ENCODE data around the gene MYADM.

DNA sequence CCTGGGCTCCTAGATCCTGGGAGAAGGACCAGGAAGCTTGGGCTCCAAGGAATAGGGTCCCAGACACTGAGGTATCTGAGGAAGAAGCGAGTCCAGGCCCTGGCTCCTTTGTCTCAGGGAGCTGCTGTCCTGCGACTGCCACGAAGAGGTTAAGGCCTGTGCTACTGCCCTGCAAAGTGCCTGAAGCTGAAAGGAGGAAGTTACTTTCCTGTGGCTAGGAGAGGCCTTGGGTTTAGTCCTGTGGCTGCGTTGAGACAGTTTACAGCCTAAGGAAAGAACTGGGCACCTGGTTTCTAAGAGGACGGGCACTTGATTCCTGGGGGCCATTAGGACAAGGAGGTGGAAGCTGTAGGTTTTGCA is 2.8 kb downstream of the MYADM start:
- TF ChIP-seq POLR2A (IDR thresholded peaks at IDR 0.05): no peak
- TF ChIP-seq, protein P1, sequence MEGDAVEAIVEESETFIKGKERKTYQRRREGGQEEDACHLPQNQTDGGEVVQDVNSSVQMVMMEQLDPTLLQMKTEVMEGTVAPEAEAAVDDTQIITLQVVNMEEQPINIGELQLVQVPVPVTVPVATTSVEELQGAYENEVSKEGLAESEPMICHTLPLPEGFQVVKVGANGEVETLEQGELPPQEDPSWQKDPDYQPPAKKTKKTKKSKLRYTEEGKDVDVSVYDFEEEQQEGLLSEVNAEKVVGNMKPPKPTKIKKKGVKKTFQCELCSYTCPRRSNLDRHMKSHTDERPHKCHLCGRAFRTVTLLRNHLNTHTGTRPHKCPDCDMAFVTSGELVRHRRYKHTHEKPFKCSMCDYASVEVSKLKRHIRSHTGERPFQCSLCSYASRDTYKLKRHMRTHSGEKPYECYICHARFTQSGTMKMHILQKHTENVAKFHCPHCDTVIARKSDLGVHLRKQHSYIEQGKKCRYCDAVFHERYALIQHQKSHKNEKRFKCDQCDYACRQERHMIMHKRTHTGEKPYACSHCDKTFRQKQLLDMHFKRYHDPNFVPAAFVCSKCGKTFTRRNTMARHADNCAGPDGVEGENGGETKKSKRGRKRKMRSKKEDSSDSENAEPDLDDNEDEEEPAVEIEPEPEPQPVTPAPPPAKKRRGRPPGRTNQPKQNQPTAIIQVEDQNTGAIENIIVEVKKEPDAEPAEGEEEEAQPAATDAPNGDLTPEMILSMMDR (IDR thresholded peaks at IDR 0.05): no peak

All from ovary (tissue), 3 donors.